ENCODE measurements around the gene TRMT10C. TPM values are rescaled to one million over a fixed set of nuclear protein-coding genes. Genes with fewer than 3 reads are reported as not detected.
"Not testable (repeated sequence)": the region's sequence is repeated elsewhere in the genome, so short reads cannot be mapped to it uniquely, and the experiment has no call there.

Gene TRMT10C
- polyA plus RNA-seq, 3 donors, result 30.3 to 39.4 (median 32.7) TPM

GRCh38 chr3:101533603-101533968, 28.1 kb upstream of the TRMT10C start:
- DNase-seq (ENCODE audit: extremely low read depth in 1 of 11, low read depth in 9 of 11, low spot score in 4 of 11), result no peak

GRCh38 chr3:101535221-101535620, 26.4 kb upstream of the TRMT10C start:
- DNase-seq (ENCODE audit: extremely low read depth in 1 of 11, low read depth in 9 of 11, low spot score in 4 of 11), result no peak

- DNase-seq (ENCODE audit: extremely low read depth in 1 of 11, low read depth in 9 of 11, low spot score in 4 of 11), result no peak
Observed at GRCh38 chr3:101536266-101536665, 25.4 kb upstream of the TRMT10C start.

- not testable (repeated sequence) for DNase-seq (ENCODE audit: extremely low read depth in 1 of 11, low read depth in 9 of 11, low spot score in 4 of 11)
Observed at GRCh38 chr3:101536955-101537354, 24.7 kb upstream of the TRMT10C start.

GRCh38 chr3:101542957-101543356, 18.7 kb upstream of the TRMT10C start:
- no peak for DNase-seq (ENCODE audit: extremely low read depth in 1 of 11, low read depth in 9 of 11, low spot score in 4 of 11)

GRCh38 chr3:101544161-101544850, 17.4 kb upstream of the TRMT10C start:
- no peak for DNase-seq (ENCODE audit: extremely low read depth in 1 of 11, low read depth in 9 of 11, low spot score in 4 of 11)

GRCh38 chr3:101548527-101549105, 13.1 kb upstream of the TRMT10C start:
- DNase-seq (ENCODE audit: extremely low read depth in 1 of 11, low read depth in 9 of 11, low spot score in 4 of 11), result no peak

- DNase-seq (ENCODE audit: extremely low read depth in 1 of 11, low read depth in 9 of 11, low spot score in 4 of 11), result no peak
Observed at GRCh38 chr3:101549473-101549872, 12.2 kb upstream of the TRMT10C start.

GRCh38 chr3:101551359-101552081, 10.1 kb upstream of the TRMT10C start:
- DNase-seq (ENCODE audit: extremely low read depth in 1 of 11, low read depth in 9 of 11, low spot score in 4 of 11), result not testable (repeated sequence)

- not testable (repeated sequence) for DNase-seq (ENCODE audit: extremely low read depth in 1 of 11, low read depth in 9 of 11, low spot score in 4 of 11)
Observed at GRCh38 chr3:101553381-101553780, 8.3 kb upstream of the TRMT10C start.

- no peak for DNase-seq (ENCODE audit: extremely low read depth in 1 of 11, low read depth in 9 of 11, low spot score in 4 of 11)
Observed at GRCh38 chr3:101556064-101556463, 5.6 kb upstream of the TRMT10C start.

- DNase-seq (ENCODE audit: extremely low read depth in 1 of 11, low read depth in 9 of 11, low spot score in 4 of 11), result no peak
Observed at GRCh38 chr3:101567528-101568317, 6.1 kb downstream of the TRMT10C start.

GRCh38 chr3:101571028-101571895, 9.6 kb downstream of the TRMT10C start:
- no peak for DNase-seq (ENCODE audit: extremely low read depth in 1 of 11, low read depth in 9 of 11, low spot score in 4 of 11)

- DNase-seq (ENCODE audit: extremely low read depth in 1 of 11, low read depth in 9 of 11, low spot score in 4 of 11), result peak; percentile 98 to 99 (median 99)
Observed at GRCh38 chr3:101573449-101574387, 12.1 kb downstream of the TRMT10C start, which contains the start of gene PCNP. Gene PCNP, plus strand, starts transcription at chr3:101574180. Its CDS starts 36 bp downstream, at chr3:101574216.

GRCh38 chr3:101574388-101575112, 12.9 kb downstream of the TRMT10C start:
- peak; percentile 13 to 71 (median 46) for DNase-seq (ENCODE audit: extremely low read depth in 1 of 11, low read depth in 9 of 11, low spot score in 4 of 11)

GRCh38 chr3:101577286-101577685, 15.6 kb downstream of the TRMT10C start:
- DNase-seq (ENCODE audit: extremely low read depth in 1 of 11, low read depth in 9 of 11, low spot score in 4 of 11), result no peak

- no peak for DNase-seq (ENCODE audit: extremely low read depth in 1 of 11, low read depth in 9 of 11, low spot score in 4 of 11)
Observed at GRCh38 chr3:101588616-101589015, 26.9 kb downstream of the TRMT10C start.

Data from renal cortex interstitium (tissue), 11 donors.